HCT116 (cell line): ENCODE results near the gene CDV3. TPM values are rescaled to one million over a fixed set of nuclear protein-coding genes. Genes with fewer than 3 reads are reported as not detected.

Experiments
- ATAC-seq: fragments of 200-7000 bp; cut with Tn5 transposase; 2 replicates; pipeline ENCODE4 v1.9.1; 2020; ENCODE audit warnings: mild to moderate bottlenecking, moderate library complexity
- BruUV-seq: library from RNA; stranded (reverse); fragments of 400-500 nt; replicated peaks from 2 replicates; lab custom pipeline; 2021; lab: Mats Ljungman, UMichigan
- CTCF ChIA-PET: fragments of 300-600 bp; sonication (Branson Sonifier 250); formaldehyde crosslinking; loops from one replicate; lab custom pipeline; 2021; ENCODE audit warnings: antibody characterized with exemption; lab: Charles Lee
- POLR2A ChIA-PET: fragments of 300-600, 350-600 bp; sonication (Branson Sonifier 250); formaldehyde crosslinking; loops from one replicate; lab custom pipeline; 2021; ENCODE audit warnings: antibody characterized with exemption; lab: Charles Lee
- RAD21 ChIA-PET, 2 experiments: fragments of 300-600 bp; sonication (Branson Sonifier 250); formaldehyde crosslinking; loops; one replicate each; lab custom pipeline; 2023; ENCODE audit warnings: low total read pairs in 2 of 2; ENCODE audit not compliant: uncharacterized antibody in 2 of 2, unreplicated experiment in 2 of 2, low non-redundant PET in 1 of 2; lab: Charles Lee
- DNase-seq: peaks from one replicate; pipeline ENCODE4 v3.0.0-alpha.2; 2010; ENCODE audit warnings: low read depth, low spot score
- H2AFZ ChIP-seq: fragments of 200-600 bp; shearing (Covaris generic), sonication (generic); 2 replicates; pipeline ENCODE4 v1.6.1; 2017; ENCODE audit warnings: low read depth, mixed run types, mixed read lengths, antibody characterized with exemption, low read length; ENCODE audit not compliant: poor library complexity, severe bottlenecking
- H3K27ac ChIP-seq: 2 replicates; pipeline ENCODE4 v1.5.1; 2012; ENCODE audit warnings: low read depth, low read length
- H3K27me3 ChIP-seq: fragments of 200-600 bp; sonication (generic); 2 replicates; pipeline ENCODE4 v1.6.1; 2016; ENCODE audit warnings: mixed run types, low read length, mixed read lengths; ENCODE audit not compliant: insufficient read depth
- H3K36me3 ChIP-seq, 2 experiments: fragments of 200-500 bp in 1 of 2; fragments of 200-600 bp in 1 of 2; sonication (Bioruptor generic) in 1 of 2; sonication (generic) in 1 of 2; 2 replicates each; pipeline versions ENCODE4 v1.5.1 to v1.6.1; 2014 to 2016; ENCODE audit warnings: low read length in 2 of 2, inconsistent platforms in 1 of 2, mixed read lengths in 1 of 2, mixed run types in 1 of 2; ENCODE audit not compliant: insufficient read depth in 2 of 2, control insufficient read depth in 1 of 2
- H3K4me1 ChIP-seq, 2 experiments: fragments of 200-600 bp in 1 of 2; sonication (generic) in 1 of 2; 2 replicates each; pipeline versions ENCODE4 v1.5.1 to v1.6.1; 2012 to 2017; ENCODE audit warnings: low read length in 2 of 2, inconsistent platforms in 1 of 2, mild to moderate bottlenecking in 1 of 2, mixed read lengths in 1 of 2, mixed run types in 1 of 2, moderate library complexity in 1 of 2; ENCODE audit not compliant: insufficient read depth in 2 of 2, control insufficient read depth in 1 of 2
- H3K4me2 ChIP-seq: fragments of 200-600 bp; sonication (generic); 2 replicates; pipeline ENCODE4 v1.6.1; 2017; ENCODE audit warnings: mixed run types, low read length, mixed read lengths
- H3K4me3 ChIP-seq, 2 experiments: fragments of 200-600 bp in 1 of 2; sonication (generic) in 1 of 2; replicated peaks in 1 of 2; 2 replicates each; pipeline ENCODE4 v1.5.1; 2011 to 2016; ENCODE audit warnings: low read length in 2 of 2, control low read depth in 1 of 2, low read depth in 1 of 2, mild to moderate bottlenecking in 1 of 2, mixed read lengths in 1 of 2, mixed run types in 1 of 2
- H3K79me2 ChIP-seq: fragments of 200-600 bp; sonication (generic); 2 replicates; pipeline ENCODE4 v1.6.1; 2017; ENCODE audit warnings: mild to moderate bottlenecking, mixed run types, low read length, moderate library complexity, mixed read lengths; ENCODE audit not compliant: insufficient read depth
- H3K9ac ChIP-seq: fragments of 200-600 bp; sonication (generic); 2 replicates; pipeline ENCODE4 v1.6.1; 2016; ENCODE audit warnings: low read length, mixed read lengths
- H3K9me2 ChIP-seq: fragments of 200-600 bp; sonication (generic), shearing (Covaris generic); 2 replicates; pipeline ENCODE4 v1.6.1; 2017; ENCODE audit warnings: mixed run types, mild to moderate bottlenecking, moderate library complexity; ENCODE audit not compliant: insufficient read depth
- H3K9me3 ChIP-seq, 2 experiments: fragments of 200-500 bp in 1 of 2; fragments of 200-600 bp in 1 of 2; sonication (Bioruptor generic) in 1 of 2; sonication (generic) in 1 of 2; 2 replicates each; pipeline ENCODE4 v1.6.1; 2014 to 2017; ENCODE audit warnings: low read length in 2 of 2, mixed read lengths in 2 of 2, inconsistent platforms in 1 of 2, low read depth in 1 of 2, mild to moderate bottlenecking in 1 of 2, mixed run types in 1 of 2, moderate library complexity in 1 of 2; ENCODE audit not compliant: control insufficient read depth in 1 of 2, insufficient read depth in 1 of 2
- H4K20me1 ChIP-seq: fragments of 200-600 bp; sonication (generic), shearing (Covaris generic); 2 replicates; pipeline ENCODE4 v1.6.1; 2017; ENCODE audit warnings: mixed run types, mild to moderate bottlenecking, moderate library complexity; ENCODE audit not compliant: insufficient read depth
- ATF3 ChIP-seq: IDR thresholded peaks from 2 replicates; pipeline ENCODE4 v1.6.1; 2012
- CEBPB ChIP-seq: IDR thresholded peaks from 2 replicates; pipeline ENCODE4 v1.6.1; 2012; ENCODE audit warnings: low read depth
- EZH2 ChIP-seq: fragments of 200-600 bp; sonication (generic); IDR thresholded peaks from 2 replicates; pipeline ENCODE4 v1.6.1; 2017; ENCODE audit warnings: antibody characterized with exemption, mixed run types
- JUND ChIP-seq: IDR thresholded peaks from 2 replicates; pipeline ENCODE4 v1.6.1; 2012
- MAX ChIP-seq: IDR thresholded peaks from 2 replicates; pipeline ENCODE4 v1.6.1; 2012
- REST ChIP-seq: IDR thresholded peaks from 2 replicates; pipeline ENCODE4 v1.6.1; 2012; ENCODE audit warnings: low read depth
- SRF ChIP-seq: IDR thresholded peaks from 2 replicates; pipeline ENCODE4 v1.6.1; 2012; ENCODE audit warnings: low read depth
- YY1 ChIP-seq: IDR thresholded peaks from 2 replicates; pipeline ENCODE4 v1.6.1; 2011; ENCODE audit warnings: low read length, low read depth, moderate library complexity, mild to moderate bottlenecking; ENCODE audit not compliant: insufficient replicate concordance; ENCODE audit errors: extremely low read depth
- ZBTB33 ChIP-seq: IDR thresholded peaks from 2 replicates; pipeline ENCODE4 v1.6.1; 2011; ENCODE audit warnings: mild to moderate bottlenecking, low read length, moderate library complexity; ENCODE audit not compliant: insufficient replicate concordance; ENCODE audit errors: extremely low read depth
- intact Hi-C: fragments of 100-400 bp; cut with micrococcal nuclease; formaldehyde crosslinking; loops from 2 replicates; pipeline ENCODE4 v1.10.0; 2022
- total RNA-seq: library from RNA; stranded (reverse); gene quantifications from one replicate; pipeline ENCODE4 v1.2.1, GENCODE V29; 2021; ENCODE audit not compliant: unreplicated experiment

Gene CDV3
- total RNA-seq, 1 experiment from 2014 or later, result 153 TPM

GRCh38 chr3:133600572-133601081 lies 27.1 kb downstream of the CDV3 start:
- BruUV-seq, result no TSS peak
- POLR2A ChIA-PET, result no interaction called here
- CTCF ChIA-PET, result no interaction called here

More at GRCh38 chr3:133600572-133601081, 27.1 kb downstream of the CDV3 start:
- no peak for DNase-seq
- H3K36me3 ChIP-seq, result peaks cover 0 to 5% of the 10 kb centered on the region in 2 experiments; a peak in 2 of 4 replicates
- H3K4me2 ChIP-seq, result no peak overlapping the region
- no peak for ATAC-seq
- no peaks in the 10 kb centered on the region for H3K9me2 ChIP-seq
- H4K20me1 ChIP-seq, result no peaks in the 10 kb centered on the region
- peaks cover 8% of the 10 kb centered on the region for H3K79me2 ChIP-seq
- intact Hi-C loops, result no loop called here
- TF ChIP-seq SRF, result no peak
- TF ChIP-seq MAX, result no peak
- no peak for TF ChIP-seq CEBPB
- no peak for TF ChIP-seq REST
- no peak for TF ChIP-seq JUND
- TF ChIP-seq EZH2, result no peak
- no peak for TF ChIP-seq ZBTB33
- TF ChIP-seq YY1, result no peak
- TF ChIP-seq ATF3, result no peak
- RAD21 ChIA-PET, result no interaction called here
- peaks cover 0 to 2% of the 10 kb centered on the region in 2 experiments; a peak in 2 of 4 replicates for H3K4me1 ChIP-seq
- H3K27ac ChIP-seq, result no peak overlapping the region
- H3K27me3 ChIP-seq, result no peaks in the 10 kb centered on the region
- no peak overlapping the region for H3K9ac ChIP-seq
- no peaks in the 10 kb centered on the region for H3K9me3 ChIP-seq
- H3K4me3 ChIP-seq, result no peak overlapping the region
- no peak overlapping the region for H2AFZ ChIP-seq
